HCT116 (cell line): ENCODE data around the gene UCKL1. TPM values are rescaled to one million over a fixed set of nuclear protein-coding genes. Genes with fewer than 3 reads are reported as not detected.
A peak's percentile ranks its signal among the peaks of the same experiment; 100 is the strongest.

ENCODE experiments used
- ATAC-seq: fragments of 200-7000 bp; cut with Tn5 transposase; 2 replicates; pipeline ENCODE4 v1.9.1; 2020; ENCODE audit warnings: mild to moderate bottlenecking, moderate library complexity
- BruUV-seq: library from RNA; stranded (reverse); fragments of 400-500 nt; replicated peaks from 2 replicates; lab custom pipeline; 2021; lab: Mats Ljungman, UMichigan
- CTCF ChIA-PET: fragments of 300-600 bp; sonication (Branson Sonifier 250); formaldehyde crosslinking; loops from one replicate; lab custom pipeline; 2021; ENCODE audit warnings: antibody characterized with exemption; lab: Charles Lee
- POLR2A ChIA-PET: fragments of 300-600, 350-600 bp; sonication (Branson Sonifier 250); formaldehyde crosslinking; loops from one replicate; lab custom pipeline; 2021; ENCODE audit warnings: antibody characterized with exemption; lab: Charles Lee
- RAD21 ChIA-PET, 2 experiments: fragments of 300-600 bp; sonication (Branson Sonifier 250); formaldehyde crosslinking; loops; one replicate each; lab custom pipeline; 2023; ENCODE audit warnings: low total read pairs in 2 of 2; ENCODE audit not compliant: uncharacterized antibody in 2 of 2, unreplicated experiment in 2 of 2, low non-redundant PET in 1 of 2; lab: Charles Lee
- DNase-seq: peaks from one replicate; pipeline ENCODE4 v3.0.0-alpha.2; 2010; ENCODE audit warnings: low read depth, low spot score
- H2AFZ ChIP-seq: fragments of 200-600 bp; shearing (Covaris generic), sonication (generic); 2 replicates; pipeline ENCODE4 v1.6.1; 2017; ENCODE audit warnings: low read depth, mixed run types, mixed read lengths, antibody characterized with exemption, low read length; ENCODE audit not compliant: poor library complexity, severe bottlenecking
- H3K27ac ChIP-seq: 2 replicates; pipeline ENCODE4 v1.5.1; 2012; ENCODE audit warnings: low read depth, low read length
- H3K27me3 ChIP-seq: fragments of 200-600 bp; sonication (generic); 2 replicates; pipeline ENCODE4 v1.6.1; 2016; ENCODE audit warnings: mixed run types, low read length, mixed read lengths; ENCODE audit not compliant: insufficient read depth
- H3K36me3 ChIP-seq, 2 experiments: fragments of 200-500 bp in 1 of 2; fragments of 200-600 bp in 1 of 2; sonication (Bioruptor generic) in 1 of 2; sonication (generic) in 1 of 2; 2 replicates each; pipeline versions ENCODE4 v1.5.1 to v1.6.1; 2014 to 2016; ENCODE audit warnings: low read length in 2 of 2, inconsistent platforms in 1 of 2, mixed read lengths in 1 of 2, mixed run types in 1 of 2; ENCODE audit not compliant: insufficient read depth in 2 of 2, control insufficient read depth in 1 of 2
- H3K4me1 ChIP-seq, 2 experiments: fragments of 200-600 bp in 1 of 2; sonication (generic) in 1 of 2; 2 replicates each; pipeline versions ENCODE4 v1.5.1 to v1.6.1; 2012 to 2017; ENCODE audit warnings: low read length in 2 of 2, inconsistent platforms in 1 of 2, mild to moderate bottlenecking in 1 of 2, mixed read lengths in 1 of 2, mixed run types in 1 of 2, moderate library complexity in 1 of 2; ENCODE audit not compliant: insufficient read depth in 2 of 2, control insufficient read depth in 1 of 2
- H3K4me2 ChIP-seq: fragments of 200-600 bp; sonication (generic); 2 replicates; pipeline ENCODE4 v1.6.1; 2017; ENCODE audit warnings: mixed run types, low read length, mixed read lengths
- H3K4me3 ChIP-seq, 2 experiments: fragments of 200-600 bp in 1 of 2; sonication (generic) in 1 of 2; replicated peaks in 1 of 2; 2 replicates each; pipeline ENCODE4 v1.5.1; 2011 to 2016; ENCODE audit warnings: low read length in 2 of 2, control low read depth in 1 of 2, low read depth in 1 of 2, mild to moderate bottlenecking in 1 of 2, mixed read lengths in 1 of 2, mixed run types in 1 of 2
- H3K79me2 ChIP-seq: fragments of 200-600 bp; sonication (generic); 2 replicates; pipeline ENCODE4 v1.6.1; 2017; ENCODE audit warnings: mild to moderate bottlenecking, mixed run types, low read length, moderate library complexity, mixed read lengths; ENCODE audit not compliant: insufficient read depth
- H3K9ac ChIP-seq: fragments of 200-600 bp; sonication (generic); 2 replicates; pipeline ENCODE4 v1.6.1; 2016; ENCODE audit warnings: low read length, mixed read lengths
- H3K9me2 ChIP-seq: fragments of 200-600 bp; sonication (generic), shearing (Covaris generic); 2 replicates; pipeline ENCODE4 v1.6.1; 2017; ENCODE audit warnings: mixed run types, mild to moderate bottlenecking, moderate library complexity; ENCODE audit not compliant: insufficient read depth
- H3K9me3 ChIP-seq, 2 experiments: fragments of 200-500 bp in 1 of 2; fragments of 200-600 bp in 1 of 2; sonication (Bioruptor generic) in 1 of 2; sonication (generic) in 1 of 2; 2 replicates each; pipeline ENCODE4 v1.6.1; 2014 to 2017; ENCODE audit warnings: low read length in 2 of 2, mixed read lengths in 2 of 2, inconsistent platforms in 1 of 2, low read depth in 1 of 2, mild to moderate bottlenecking in 1 of 2, mixed run types in 1 of 2, moderate library complexity in 1 of 2; ENCODE audit not compliant: control insufficient read depth in 1 of 2, insufficient read depth in 1 of 2
- H4K20me1 ChIP-seq: fragments of 200-600 bp; sonication (generic), shearing (Covaris generic); 2 replicates; pipeline ENCODE4 v1.6.1; 2017; ENCODE audit warnings: mixed run types, mild to moderate bottlenecking, moderate library complexity; ENCODE audit not compliant: insufficient read depth
- ATF3 ChIP-seq: IDR thresholded peaks from 2 replicates; pipeline ENCODE4 v1.6.1; 2012
- CBX3 ChIP-seq: IDR thresholded peaks from 2 replicates; pipeline ENCODE4 v1.6.1; 2012; ENCODE audit warnings: low read depth
- CTCF ChIP-seq, 3 experiments: fragments of 200-600 bp in 1 of 3; sonication (generic) in 1 of 3; IDR thresholded peaks in 2 of 3; conservative IDR thresholded peaks in 1 of 3; 2 replicates each; pipeline ENCODE4 v1.5.1; 2012 to 2017; ENCODE audit warnings: low read depth in 2 of 3, low read length in 2 of 3, antibody characterized with exemption in 1 of 3, borderline replicate concordance in 1 of 3, control low read depth in 1 of 3, mild to moderate bottlenecking in 1 of 3, mixed read lengths in 1 of 3, mixed run types in 1 of 3, moderate library complexity in 1 of 3; ENCODE audit not compliant: insufficient read depth in 1 of 3
- ELF1 ChIP-seq: IDR thresholded peaks from 2 replicates; pipeline ENCODE4 v1.6.1; 2012; ENCODE audit warnings: low read depth, borderline replicate concordance
- EZH2phosphoT487 ChIP-seq: fragments of 200-600 bp; IDR thresholded peaks from 2 replicates; pipeline ENCODE4 v1.6.1; 2018; ENCODE audit warnings: antibody characterized with exemption, borderline replicate concordance
- REST ChIP-seq: IDR thresholded peaks from 2 replicates; pipeline ENCODE4 v1.6.1; 2012; ENCODE audit warnings: low read depth
- YY1 ChIP-seq: IDR thresholded peaks from 2 replicates; pipeline ENCODE4 v1.6.1; 2011; ENCODE audit warnings: low read length, low read depth, moderate library complexity, mild to moderate bottlenecking; ENCODE audit not compliant: insufficient replicate concordance; ENCODE audit errors: extremely low read depth
- ZFX ChIP-seq: fragments of 450-650 bp; IDR thresholded peaks from 2 replicates; pipeline ENCODE4 v1.6.1; 2017
- ZNF274 ChIP-seq: fragments of 200-500 bp; sonication (Bioruptor generic); IDR thresholded peaks from 2 replicates; pipeline ENCODE4 v1.6.1; 2014; ENCODE audit warnings: mild to moderate bottlenecking, low read depth, low read length, inconsistent platforms
- intact Hi-C: fragments of 100-400 bp; cut with micrococcal nuclease; formaldehyde crosslinking; loops from 2 replicates; pipeline ENCODE4 v1.10.0; 2022
- total RNA-seq: library from RNA; stranded (reverse); gene quantifications from one replicate; pipeline ENCODE4 v1.2.1, GENCODE V29; 2021; ENCODE audit not compliant: unreplicated experiment

Gene UCKL1
- total RNA-seq, 1 experiment from 2014 or later = 54.2 TPM

GRCh38 chr20:63968928-63969760 lies 12.9 kb upstream of the UCKL1 start:
- TSS peak; percentile 35 for BruUV-seq
- POLR2A ChIA-PET = no interaction called here
- intact Hi-C loops = no loop called here

GRCh38 chr20:63968136-63968927 lies 12.1 kb upstream of the UCKL1 start:
- Histone ChIP-seq H3K4me3 (peak overlapping the region; percentile 54 to 62), H4K20me1 (no peaks in the 10 kb centered on the region), H3K4me1 (peaks cover 18 to 25% of the 10 kb centered on the region in 2 experiments), H3K9ac (peak overlapping the region; percentile 63), H3K27me3 (no peaks in the 10 kb centered on the region), H3K79me2 (peaks cover 4% of the 10 kb centered on the region; the same call in 1 of the 2 replicates), H3K9me2 (no peaks in the 10 kb centered on the region), H3K9me3 (no peaks in the 10 kb centered on the region), H2AFZ (no peak overlapping the region), H3K36me3 (0 out of 4 replicates have a peak, but pooled peaks cover 0 to 5% of the 10 kb centered on the region in 2 experiments), H3K4me2 (peak overlapping the region; percentile 76), H3K27ac (peak overlapping the region; percentile 71; the same call in 1 of the 2 replicates)
- RAD21 ChIA-PET = no interaction called here
- intact Hi-C loops = no loop called here
- CTCF ChIA-PET = no interaction called here
- BruUV-seq = no TSS peak
- POLR2A ChIA-PET = interaction anchor here (1.2 kb wide), 1 partner anchor 10 kb away, joined by 5 read pairs; no protein-coding TSS in a partner anchor
- DNase-seq (no peak), ATAC-seq (no peak)
- no peak for TF ChIP-seq ATF3
- no peak for TF ChIP-seq REST
- TF ChIP-seq ZNF274 = no peak
- no peak for TF ChIP-seq YY1
- no peak for TF ChIP-seq EZH2phosphoT487
- no peak for TF ChIP-seq CBX3
- no peak for TF ChIP-seq ELF1
- no peak for TF ChIP-seq ZFX
- TF ChIP-seq CTCF (IDR thresholded peaks at IDR 0.05 in 2 of 3, conservative IDR thresholded peaks at IDR 0.05 in 1 of 3; ENCODE audit: borderline replicate concordance in 1 of 3, insufficient read depth in 1 of 3, low read depth in 2 of 3, low read length in 2 of 3) = no peak

More at GRCh38 chr20:63968928-63969760, 12.9 kb upstream of the UCKL1 start:
- peaks cover 4% of the 10 kb centered on the region; the same call in 1 of the 2 replicates for H3K79me2 ChIP-seq
- no peaks in the 10 kb centered on the region for H3K9me2 ChIP-seq
- H3K4me3 ChIP-seq = peak overlapping the region; percentile 54 to 62
- DNase-seq (no peak), ATAC-seq (peak; percentile 15)
- no peaks in the 10 kb centered on the region for H3K27me3 ChIP-seq
- CTCF ChIA-PET = no interaction called here
- RAD21 ChIA-PET = no interaction called here
- peaks cover 21 to 32% of the 10 kb centered on the region in 2 experiments for H3K4me1 ChIP-seq
- H3K9me3 ChIP-seq = no peaks in the 10 kb centered on the region
- H2AFZ ChIP-seq = no peak overlapping the region
- no peaks in the 10 kb centered on the region for H4K20me1 ChIP-seq
- peak overlapping the region; percentile 71; the same call in 1 of the 2 replicates for H3K27ac ChIP-seq
- TF ChIP-seq ELF1 = no peak
- peak; percentile 85; the same call in 1 of the 2 replicates for TF ChIP-seq ZFX
- H3K9ac ChIP-seq = peak overlapping the region; percentile 63
- H3K4me2 ChIP-seq = peak overlapping the region; percentile 76
- 0 out of 4 replicates have a peak, but pooled peaks cover 0 to 5% of the 10 kb centered on the region in 2 experiments for H3K36me3 ChIP-seq
